GM18858 (cell line): ENCODE measurements around the gene UBE2L6.

ENCODE experiments used
- ATAC-seq: cut with Tn5 transposase; IDR thresholded peaks from one replicate; pipeline ENCODE4 v1.9.1; 2021; ENCODE audit not compliant: unreplicated experiment

The UBE2L6 gene

GRCh38 chr11:57530596-57531507 lies 36.6 kb downstream of the UBE2L6 start, which contains the start of gene TIMM10:
Gene TIMM10 (minus strand): TSS chr11:57530754. CDS start chr11:57530189, 565 bp downstream.
- ATAC-seq, result peak; percentile 99

GRCh38 chr11:57530215-57530595 lies 37.3 kb downstream of the UBE2L6 start:
- ATAC-seq, result no peak

GRCh38 chr11:57529012-57529411 lies 38.5 kb downstream of the UBE2L6 start:
- no peak for ATAC-seq

GRCh38 chr11:57527056-57527631 lies 40.3 kb downstream of the UBE2L6 start:
- no peak for ATAC-seq

GRCh38 chr11:57523419-57523818 lies 44.1 kb downstream of the UBE2L6 start:
- ATAC-seq, result no peak

- ATAC-seq, result no peak
Measured at GRCh38 chr11:57521116-57521515, 46.4 kb downstream of the UBE2L6 start.

- no peak for ATAC-seq
Measured at GRCh38 chr11:57516061-57516443, 51.4 kb downstream of the UBE2L6 start.

GRCh38 chr11:57515332-57516060 lies 52.0 kb downstream of the UBE2L6 start, which contains the start of gene SLC43A1:
Gene SLC43A1 (minus strand): TSS chr11:57515702. CDS start chr11:57514111, 1,591 bp downstream.
- no peak for ATAC-seq

GRCh38 chr11:57514538-57515331 lies 52.7 kb downstream of the UBE2L6 start:
- ATAC-seq, result no peak

- no peak for ATAC-seq
Measured at GRCh38 chr11:57513911-57514537, 53.4 kb downstream of the UBE2L6 start.

GRCh38 chr11:57513452-57513795 lies 54.0 kb downstream of the UBE2L6 start:
- ATAC-seq, result no peak

GRCh38 chr11:57512646-57513451 lies 54.6 kb downstream of the UBE2L6 start:
- ATAC-seq, result no peak

- no peak for ATAC-seq
Measured at GRCh38 chr11:57511741-57512430, 55.6 kb downstream of the UBE2L6 start.

- no peak for ATAC-seq
Measured at GRCh38 chr11:57508341-57509170, 58.9 kb downstream of the UBE2L6 start.

- ATAC-seq, result no peak
Measured at GRCh38 chr11:57506522-57506921, 61.0 kb downstream of the UBE2L6 start.

GRCh38 chr11:57504511-57504910 lies 63.0 kb downstream of the UBE2L6 start:
- ATAC-seq, result no peak

- ATAC-seq, result no peak
Measured at GRCh38 chr11:57502870-57503269, 64.6 kb downstream of the UBE2L6 start.

GRCh38 chr11:57502376-57502775 lies 65.1 kb downstream of the UBE2L6 start:
- ATAC-seq, result no peak
